Activated CD4-positive, alpha-beta memory T cell treated with anti-CD3 and anti-CD28 coated beads for 36 hours (primary cell): ENCODE data around the gene ACADVL. TPM values are rescaled to one million over a fixed set of nuclear protein-coding genes. Genes with fewer than 3 reads are reported as not detected.
A peak's percentile ranks its signal among the peaks of the same experiment; 100 is the strongest.

ENCODE experiments used
- CTCF ChIA-PET: fragments of 350-600 bp; sonication (Branson Sonifier 250); formaldehyde crosslinking; loops from one replicate; lab custom pipeline; 2021; ENCODE audit warnings: antibody characterized with exemption, inconsistent platforms; lab: Charles Lee
- POLR2A ChIA-PET: fragments of 350-600 bp; sonication (Branson Sonifier 250); formaldehyde crosslinking; loops from one replicate; lab custom pipeline; 2021; ENCODE audit warnings: antibody characterized with exemption; lab: Charles Lee
- DNase-seq: peaks from one replicate; pipeline ENCODE4 v3.0.0-alpha.2; 2020
- H3K27ac Mint-ChIP-seq: one replicate; pipeline ENCODE4 v1.8.0; 2021; ENCODE audit warnings: mixed read lengths
- H3K27me3 Mint-ChIP-seq: one replicate; pipeline ENCODE4 v1.8.0; 2021; ENCODE audit warnings: mixed read lengths
- H3K36me3 Mint-ChIP-seq: one replicate; pipeline ENCODE4 v1.8.0; 2021; ENCODE audit warnings: mixed read lengths
- H3K4me1 Mint-ChIP-seq: one replicate; pipeline ENCODE4 v1.8.0; 2021; ENCODE audit warnings: low read depth, mixed read lengths
- H3K4me3 Mint-ChIP-seq: one replicate; pipeline ENCODE4 v1.8.0; 2021; ENCODE audit warnings: mild to moderate bottlenecking, mixed read lengths
- H3K9me3 Mint-ChIP-seq: one replicate; pipeline ENCODE4 v1.8.0; 2021; ENCODE audit warnings: mixed read lengths
- intact Hi-C: fragments of 100-400 bp; cut with micrococcal nuclease; formaldehyde crosslinking; loops from one replicate; pipeline ENCODE4 v1.15.1; 2023
- total RNA-seq, 2 experiments: library from RNA; stranded (reverse); gene quantifications; one replicate each; pipeline ENCODE4 v1.2.3, GENCODE V29; 2021

The ACADVL gene
- total RNA-seq, 2 experiments from 2014 or later, result 332 to 340 TPM

GRCh38 chr17:7213895-7214299 lies 5.8 kb upstream of the ACADVL start:
- Mint-ChIP-seq H3K9me3 (no peaks in the 10 kb centered on the region), H3K27me3 (peaks cover 7% of the 10 kb centered on the region), H3K4me1 (peaks cover 46% of the 10 kb centered on the region), H3K4me3 (peak overlapping the region; percentile 85), H3K27ac (peak overlapping the region; percentile 89), H3K36me3 (no peaks in the 10 kb centered on the region)
- CTCF ChIA-PET, result interaction anchor here (1.0 to 2.4 kb wide), 6 partner anchors 21 to 168 kb away, joined by 4 to 10 read pairs (median 4); partner anchors contain the start of genes DVL2 and NEURL4
- intact Hi-C loops, result loop anchor here (1.0 to 2.0 kb wide), 5 partner anchors 9 to 93 kb away; partner anchors contain the start of genes DVL2, EIF5A, ELP5 and PHF23
- POLR2A ChIA-PET, result interaction anchor here (0.5 to 1.7 kb wide), 4 partner anchors 9 to 178 kb away, joined by 3 to 7 read pairs (median 4); partner anchors contain the start of gene SLC16A13
- peak; percentile 80 for DNase-seq

- Mint-ChIP-seq H3K9me3 (no peaks in the 10 kb centered on the region), H3K27ac (peak overlapping the region; percentile 89), H3K4me3 (peak overlapping the region; percentile 85), H3K36me3 (no peaks in the 10 kb centered on the region), H3K27me3 (peaks cover 7% of the 10 kb centered on the region), H3K4me1 (peaks cover 52% of the 10 kb centered on the region)
- intact Hi-C loops, result loop anchor here (1.0 to 2.0 kb wide), 5 partner anchors 9 to 92 kb away; partner anchors contain the start of genes DVL2, EIF5A, ELP5 and PHF23
- ChIA-PET CTCF (interaction anchor here (1.0 to 2.4 kb wide), 6 partner anchors 20 to 169 kb away, joined by 4 to 10 read pairs (median 4); partner anchors contain the start of genes DVL2 and NEURL4), POLR2A (interaction anchor here (0.7 to 1.7 kb wide), 3 partner anchors 10 to 179 kb away, joined by 3 to 7 read pairs (median 4); partner anchors contain the start of gene SLC16A13)
- peak; percentile 100 for DNase-seq
Observed at GRCh38 chr17:7214300-7215135, 5.2 kb upstream of the ACADVL start.

GRCh38 chr17:7215136-7215638 lies 4.6 kb upstream of the ACADVL start:
- intact Hi-C loops, result loop anchor here (2.0 kb wide), 1 partner anchor 92 kb away; the partner anchor contains the start of gene EIF5A

GRCh38 chr17:7215652-7216180 lies 4.0 kb upstream of the ACADVL start:
- Mint-ChIP-seq H3K27me3 (peaks cover 7% of the 10 kb centered on the region), H3K36me3 (no peaks in the 10 kb centered on the region), H3K9me3 (no peaks in the 10 kb centered on the region), H3K27ac (no peak overlapping the region), H3K4me1 (peaks cover 58% of the 10 kb centered on the region), H3K4me3 (no peak overlapping the region)
- CTCF ChIA-PET, result interaction anchor here (2.0 kb wide), 1 partner anchor 114 kb away, joined by 5 read pairs; the partner anchor contains the start of gene NEURL4
- intact Hi-C loops, result loop anchor here (2.0 kb wide), 1 partner anchor 91 kb away; the partner anchor contains the start of gene EIF5A
- POLR2A ChIA-PET, result interaction anchor here (0.5 kb wide), 1 partner anchor 1011 kb away, joined by 3 read pairs; no protein-coding TSS in a partner anchor
- DNase-seq, result no peak

More at GRCh38 chr17:7215136-7215638, 4.6 kb upstream of the ACADVL start:
- Mint-ChIP-seq H3K36me3 (no peaks in the 10 kb centered on the region), H3K27me3 (peaks cover 7% of the 10 kb centered on the region), H3K4me1 (peaks cover 53% of the 10 kb centered on the region), H3K9me3 (no peaks in the 10 kb centered on the region), H3K27ac (peak overlapping the region; percentile 89), H3K4me3 (peak overlapping the region; percentile 85)
- ChIA-PET CTCF (interaction anchor here (1.2 to 2.4 kb wide), 5 partner anchors 19 to 169 kb away, joined by 4 to 10 read pairs (median 5); partner anchors contain the start of genes DVL2 and NEURL4), POLR2A (interaction anchor here (1.0 to 1.7 kb wide), 2 partner anchors 10 to 180 kb away, joined by 4 to 7 read pairs; partner anchors contain the start of gene SLC16A13)
- no peak for DNase-seq

- CTCF ChIA-PET, result no interaction called here
- Mint-ChIP-seq H3K9me3 (no peaks in the 10 kb centered on the region), H3K4me3 (peak overlapping the region; percentile 33), H3K27me3 (peaks cover 7% of the 10 kb centered on the region), H3K36me3 (peaks cover 4% of the 10 kb centered on the region), H3K27ac (peak overlapping the region; percentile 62), H3K4me1 (peaks cover 65% of the 10 kb centered on the region)
- intact Hi-C loops, result no loop called here
- no peak for DNase-seq
- POLR2A ChIA-PET, result interaction anchor here (0.5 kb wide), 1 partner anchor 1011 kb away, joined by 3 read pairs; no protein-coding TSS in a partner anchor
Observed at GRCh38 chr17:7216242-7217112, 3.3 kb upstream of the ACADVL start.

- peak; percentile 42 for DNase-seq
- Mint-ChIP-seq H3K36me3 (peaks cover 9% of the 10 kb centered on the region), H3K9me3 (no peaks in the 10 kb centered on the region), H3K4me3 (peak overlapping the region; percentile 55), H3K4me1 (peaks cover 67% of the 10 kb centered on the region), H3K27me3 (peaks cover 1% of the 10 kb centered on the region), H3K27ac (peak overlapping the region; percentile 38)
- intact Hi-C loops, result no loop called here
- ChIA-PET CTCF (no interaction called here), POLR2A (interaction anchor here (0.6 kb wide), 1 partner anchor 89 kb away, joined by 4 read pairs; no protein-coding TSS in a partner anchor)
Observed at GRCh38 chr17:7217113-7217987, 2.4 kb upstream of the ACADVL start.

- ChIA-PET CTCF (interaction anchor here (4.2 kb wide), 1 partner anchor 20 kb away, joined by 34 read pairs; the partner anchor contains the start of gene PHF23), POLR2A (interaction anchor here (0.6 to 3.2 kb wide), 4 partner anchors 21 to 172 kb away, joined by 4 to 19 read pairs (median 4); partner anchors contain the start of genes GABARAP and PHF23)
- intact Hi-C loops, result no loop called here
- Mint-ChIP-seq H3K9me3 (no peaks in the 10 kb centered on the region), H3K36me3 (peaks cover 15% of the 10 kb centered on the region), H3K27me3 (peaks cover 1% of the 10 kb centered on the region), H3K4me3 (no peak overlapping the region), H3K27ac (no peak overlapping the region), H3K4me1 (peaks cover 67% of the 10 kb centered on the region)
- DNase-seq, result no peak
Observed at GRCh38 chr17:7218166-7218565, 1.6 kb upstream of the ACADVL start.

GRCh38 chr17:7218758-7219157 lies 980 bp upstream of the ACADVL start:
- peaks cover 21% of the 10 kb centered on the region for H3K36me3 Mint-ChIP-seq
- intact Hi-C loops, result no loop called here
- H3K4me3 Mint-ChIP-seq, result no peak overlapping the region
- peaks cover 61% of the 10 kb centered on the region for H3K4me1 Mint-ChIP-seq
- ChIA-PET CTCF (interaction anchor here (0.9 to 4.2 kb wide), 5 partner anchors 14 to 173 kb away, joined by 3 to 48 read pairs (median 19); partner anchors contain the start of genes GABARAP and PHF23), POLR2A (interaction anchor here (1.5 to 3.2 kb wide), 4 partner anchors 11 to 173 kb away, joined by 4 to 19 read pairs (median 5); partner anchors contain the start of genes GABARAP and PHF23)
- no peak for DNase-seq
- H3K27me3 Mint-ChIP-seq, result peaks cover 1% of the 10 kb centered on the region
- H3K9me3 Mint-ChIP-seq, result no peaks in the 10 kb centered on the region
- H3K27ac Mint-ChIP-seq, result peak overlapping the region; percentile 92

- intact Hi-C loops, result no loop called here
- ChIA-PET POLR2A (interaction anchor here (0.6 to 4.9 kb wide), 6 partner anchors 11 to 173 kb away, joined by 3 to 33 read pairs (median 5); partner anchors contain the start of genes DVL2, GABARAP and PHF23), CTCF (interaction anchor here (0.9 to 4.2 kb wide), 8 partner anchors 10 to 173 kb away, joined by 3 to 48 read pairs (median 8); partner anchors contain the start of genes GABARAP and PHF23)
- Mint-ChIP-seq H3K4me3 (peak overlapping the region; percentile 90), H3K4me1 (peaks cover 56% of the 10 kb centered on the region), H3K9me3 (no peaks in the 10 kb centered on the region), H3K27me3 (peaks cover 1% of the 10 kb centered on the region), H3K36me3 (peaks cover 25% of the 10 kb centered on the region), H3K27ac (peak overlapping the region; percentile 92)
- no peak for DNase-seq
Observed at GRCh38 chr17:7219229-7219811, 418 bp upstream of the ACADVL start.
